DND-41 (cell line): ENCODE measurements around the gene SLC5A4.

ENCODE experiments used
- EZH2 ChIP-seq: IDR thresholded peaks from 3 replicates; pipeline ENCODE4 v1.6.1; 2012; ENCODE audit warnings: borderline replicate concordance, low read depth, mild to moderate bottlenecking, moderate library complexity, low read length, inconsistent platforms; ENCODE audit not compliant: severe bottlenecking
- TF ChIP-seq, protein P1 (sequence below): IDR thresholded peaks from 2 replicates; pipeline ENCODE4 v1.5.1; 2012; ENCODE audit warnings: borderline replicate concordance, low read length, moderate library complexity, mild to moderate bottlenecking; ENCODE audit not compliant: poor library complexity, severe bottlenecking; ENCODE audit errors: extremely low read depth

DNA sequence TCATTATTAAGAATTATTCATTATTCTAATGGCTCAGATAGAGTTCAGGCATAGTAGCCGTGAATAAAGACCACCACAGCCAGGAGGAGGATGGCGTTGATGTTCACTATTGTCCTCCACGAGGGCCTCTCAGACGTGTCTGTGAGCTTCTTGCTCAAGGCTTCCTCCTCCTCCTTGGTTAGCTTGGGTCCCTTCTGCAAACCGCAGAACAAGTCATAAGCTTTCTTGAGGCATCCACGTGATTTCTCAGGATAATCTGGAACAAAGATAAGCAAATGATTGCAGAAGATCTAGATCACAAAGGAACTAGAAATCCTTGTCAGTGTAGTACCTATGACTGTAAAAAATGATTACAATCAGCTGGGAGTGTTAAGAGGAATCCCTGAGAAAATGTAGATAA lies 36.7 kb downstream of the SLC5A4 start:
- TF ChIP-seq, protein P1, sequence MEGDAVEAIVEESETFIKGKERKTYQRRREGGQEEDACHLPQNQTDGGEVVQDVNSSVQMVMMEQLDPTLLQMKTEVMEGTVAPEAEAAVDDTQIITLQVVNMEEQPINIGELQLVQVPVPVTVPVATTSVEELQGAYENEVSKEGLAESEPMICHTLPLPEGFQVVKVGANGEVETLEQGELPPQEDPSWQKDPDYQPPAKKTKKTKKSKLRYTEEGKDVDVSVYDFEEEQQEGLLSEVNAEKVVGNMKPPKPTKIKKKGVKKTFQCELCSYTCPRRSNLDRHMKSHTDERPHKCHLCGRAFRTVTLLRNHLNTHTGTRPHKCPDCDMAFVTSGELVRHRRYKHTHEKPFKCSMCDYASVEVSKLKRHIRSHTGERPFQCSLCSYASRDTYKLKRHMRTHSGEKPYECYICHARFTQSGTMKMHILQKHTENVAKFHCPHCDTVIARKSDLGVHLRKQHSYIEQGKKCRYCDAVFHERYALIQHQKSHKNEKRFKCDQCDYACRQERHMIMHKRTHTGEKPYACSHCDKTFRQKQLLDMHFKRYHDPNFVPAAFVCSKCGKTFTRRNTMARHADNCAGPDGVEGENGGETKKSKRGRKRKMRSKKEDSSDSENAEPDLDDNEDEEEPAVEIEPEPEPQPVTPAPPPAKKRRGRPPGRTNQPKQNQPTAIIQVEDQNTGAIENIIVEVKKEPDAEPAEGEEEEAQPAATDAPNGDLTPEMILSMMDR: no peak
- no peak for TF ChIP-seq EZH2
